HepG2 (cell line): Measurements from ENCODE around the gene PCGF2. TPM values are rescaled to one million over a fixed set of nuclear protein-coding genes. Genes with fewer than 3 reads are reported as not detected.

ENCODE experiments used
- ATAC-seq: fragments of 200-7000 bp; cut with Tn5 transposase; 3 replicates; pipeline ENCODE4 v1.9.1; 2020; ENCODE audit warnings: mild to moderate bottlenecking, moderate library complexity
- BruUV-seq: library from RNA; stranded (reverse); fragments of 400-500 nt; replicated peaks from 2 replicates; lab custom pipeline; 2021; lab: Mats Ljungman, UMichigan
- CTCF ChIA-PET: fragments of 300-600 bp; formaldehyde crosslinking; extraction: SDS; loops from one replicate; lab custom pipeline; 2021; ENCODE audit warnings: low total read pairs, inconsistent platforms, low intra/inter-chr PET ratio; lab: Yijun Ruan, JAX
- POLR2A ChIA-PET: fragments of 350-600 bp; sonication (Branson Sonifier 250); formaldehyde crosslinking; loops from one replicate; lab custom pipeline; 2020; ENCODE audit warnings: antibody characterized with exemption, inconsistent platforms; lab: Yijun Ruan, JAX
- DNase-seq: peaks from one replicate; pipeline ENCODE4 v3.0.0-alpha.2; 2015; ENCODE audit warnings: low spot score
- FAIRE-seq: peaks from 3 replicates; lab custom pipeline; 2011; peaks lifted over from hg19 to GRCh38; lab: Jason Lieb, UNC
- H2AFZ ChIP-seq: one replicate; pipeline ENCODE4 v1.6.1; 2011; ENCODE audit warnings: low read length, inconsistent platforms
- H3K27ac ChIP-seq: fragments of 300-600 bp; 3 replicates; pipeline ENCODE4 v1.8.0; 2011; ENCODE audit warnings: mixed run types, mild to moderate bottlenecking, mixed read lengths, low read length, inconsistent platforms; ENCODE audit not compliant: insufficient read depth; ENCODE audit errors: extremely low read length
- H3K27me3 ChIP-seq, 2 experiments: fragments of 200-600 bp in 1 of 2; 2 replicates in 1 of 2; 3 replicates in 1 of 2; pipeline versions ENCODE4 v1.6.0 to v1.8.0; 2011; ENCODE audit warnings: low read length in 2 of 2, mild to moderate bottlenecking in 2 of 2, moderate library complexity in 2 of 2, inconsistent platforms in 1 of 2; ENCODE audit not compliant: insufficient read depth in 2 of 2, control insufficient read depth in 1 of 2
- H3K36me3 ChIP-seq, 2 experiments: fragments of 200-600 bp in 1 of 2; replicated peaks in 1 of 2; 2 replicates in 1 of 2; 3 replicates in 1 of 2; pipeline versions ENCODE4 v1.5.1 to v1.8.0; 2011; ENCODE audit warnings: low read length in 2 of 2, inconsistent platforms in 1 of 2; ENCODE audit not compliant: insufficient read depth in 2 of 2, control insufficient read depth in 1 of 2
- H3K4me1 ChIP-seq: 2 replicates; pipeline ENCODE4 v1.5.1; 2012; ENCODE audit warnings: low read length, inconsistent platforms; ENCODE audit not compliant: insufficient read depth
- H3K4me2 ChIP-seq: 2 replicates; pipeline ENCODE4 v1.6.0; 2011; ENCODE audit warnings: low read depth, low read length, inconsistent platforms
- H3K4me3 ChIP-seq, 3 experiments: fragments of 200-600 bp in 1 of 3; sonication (generic), shearing (Covaris generic) in 1 of 3; replicated peaks in 1 of 3; 2 replicates each; pipeline ENCODE4 v1.5.1; 2011 to 2016; ENCODE audit warnings: low read length in 3 of 3, inconsistent platforms in 2 of 3, low read depth in 2 of 3, mild to moderate bottlenecking in 2 of 3, control low read depth in 1 of 3, mixed read lengths in 1 of 3; ENCODE audit not compliant: insufficient read depth in 1 of 3
- H3K79me2 ChIP-seq: one replicate; pipeline ENCODE4 v1.6.1; 2011; ENCODE audit warnings: low read length, inconsistent platforms; ENCODE audit not compliant: insufficient read depth
- H3K9ac ChIP-seq: 2 replicates; pipeline ENCODE4 v1.6.0; 2011; ENCODE audit warnings: mild to moderate bottlenecking, low read depth, low read length, inconsistent platforms; ENCODE audit not compliant: insufficient read depth
- H3K9me3 ChIP-seq: 2 replicates; pipeline ENCODE4 v1.5.1; 2012; ENCODE audit warnings: mild to moderate bottlenecking, low read length
- H4K20me1 ChIP-seq: 2 replicates; pipeline ENCODE4 v1.6.0; 2011; ENCODE audit warnings: inconsistent platforms, mild to moderate bottlenecking, low read length, moderate library complexity; ENCODE audit not compliant: insufficient read depth
- AGO2 ChIP-seq: fragments of 200-400 bp; formaldehyde crosslinking; optimal IDR thresholded peaks from 2 replicates; pipeline ENCODE3; 2017; ENCODE audit warnings: mild to moderate bottlenecking, low read depth, low read length, moderate library complexity
- HNRNPK ChIP-seq: fragments of 200-400 bp; formaldehyde crosslinking; IDR thresholded peaks from 2 replicates; pipeline ENCODE4 v1.6.1; 2018; ENCODE audit warnings: low read length, low read depth, moderate library complexity, mild to moderate bottlenecking; ENCODE audit not compliant: poor library complexity, severe bottlenecking
- HNRNPLL ChIP-seq: fragments of 200-400 bp; formaldehyde crosslinking; IDR thresholded peaks from 2 replicates; pipeline ENCODE4 v1.6.1; 2017; ENCODE audit warnings: mild to moderate bottlenecking, low read depth, low read length; ENCODE audit not compliant: poor library complexity, severe bottlenecking
- POLR2A ChIP-seq, 2 experiments: IDR thresholded peaks; 2 replicates each; pipeline ENCODE4 v1.6.1; 2011; ENCODE audit warnings: low read depth in 2 of 2, low read length in 2 of 2, mild to moderate bottlenecking in 1 of 2, moderate library complexity in 1 of 2; ENCODE audit not compliant: insufficient read depth in 1 of 2
- POLR2G ChIP-seq: fragments of 200-400 bp; formaldehyde crosslinking; IDR thresholded peaks from 2 replicates; pipeline ENCODE4 v1.6.1; 2018; ENCODE audit warnings: mild to moderate bottlenecking, low read depth, low read length, moderate library complexity
- RBFOX2 ChIP-seq: fragments of 200-400 bp; formaldehyde crosslinking; IDR thresholded peaks from 2 replicates; pipeline ENCODE4 v1.6.1; 2017; ENCODE audit warnings: low read depth, mild to moderate bottlenecking, low read length
- RBM22 ChIP-seq: fragments of 200-400 bp; formaldehyde crosslinking; optimal IDR thresholded peaks from 2 replicates; pipeline ENCODE3; 2017; ENCODE audit warnings: mild to moderate bottlenecking, low read length, moderate library complexity
- ZNF441 ChIP-seq: sonication (generic); formaldehyde crosslinking; IDR thresholded peaks from 2 replicates; pipeline ENCODE4 v1.7.0; 2021; ENCODE audit warnings: missing genetic modification reagents, borderline replicate concordance
- WGBS: methylation state at CpG from one replicate; pipeline ENCODE4 v1.1.6; 2017; ENCODE audit warnings: low lambda C conversion rate; 5-methylcytosine and 5-hydroxymethylcytosine counted together
- in situ Hi-C: cut with HindIII; loops from 2 replicates; pipeline ENCODE4 v1.10.0; 2017; ENCODE audit warnings: low pct_unique_long_range_greater_than_20kb; ENCODE audit not compliant: extremely low pct_ligation_motif_present
- intact Hi-C: fragments of 100-400 bp; cut with micrococcal nuclease; formaldehyde crosslinking; loops from one replicate; pipeline ENCODE4 v1.10.0; 2022; ENCODE audit not compliant: unreplicated experiment
- polyA plus RNA-seq, 8 experiments: library from polyadenylated mRNA; depleted of rRNA in 3 of 8; stranded (reverse) in 7 of 8; unstranded in 1 of 8; fragments of >200 nt; fragmentation: Illumina TruSeq in 4 of 8; extraction: Trizol in 4 of 8; gene quantifications; 2 replicates each; pipeline versions ENCODE4 v1.2.1 to v1.2.3, GENCODE V29; 2011 to 2016; ENCODE audit warnings: low read depth in 4 of 8, missing spikeins in 1 of 8, mixed read lengths in 1 of 8; ENCODE audit not compliant: insufficient read depth in 1 of 8
- total RNA-seq, 5 experiments: library from RNA; depleted of rRNA; stranded (reverse); fragments of >200 nt; fragmentation: Illumina TruSeq; extraction: Trizol; gene quantifications; 2 replicates each; pipeline ENCODE4 v1.2.3, GENCODE V29; 2016; ENCODE audit warnings: low read depth in 1 of 5
- TF ChIP-seq, protein P1 (sequence below): sonication (generic); formaldehyde crosslinking; IDR thresholded peaks from 2 replicates; pipeline ENCODE4 v1.4.0; 2020; ENCODE audit warnings: low read depth, missing genetic modification reagents

Gene PCGF2
- total and polyA plus RNA-seq, 2 of the 13 experiments (the other 11 are each of a cell fraction or from before 2014, with no cell fraction given), result 11.6 to 29.4 TPM

DNA sequence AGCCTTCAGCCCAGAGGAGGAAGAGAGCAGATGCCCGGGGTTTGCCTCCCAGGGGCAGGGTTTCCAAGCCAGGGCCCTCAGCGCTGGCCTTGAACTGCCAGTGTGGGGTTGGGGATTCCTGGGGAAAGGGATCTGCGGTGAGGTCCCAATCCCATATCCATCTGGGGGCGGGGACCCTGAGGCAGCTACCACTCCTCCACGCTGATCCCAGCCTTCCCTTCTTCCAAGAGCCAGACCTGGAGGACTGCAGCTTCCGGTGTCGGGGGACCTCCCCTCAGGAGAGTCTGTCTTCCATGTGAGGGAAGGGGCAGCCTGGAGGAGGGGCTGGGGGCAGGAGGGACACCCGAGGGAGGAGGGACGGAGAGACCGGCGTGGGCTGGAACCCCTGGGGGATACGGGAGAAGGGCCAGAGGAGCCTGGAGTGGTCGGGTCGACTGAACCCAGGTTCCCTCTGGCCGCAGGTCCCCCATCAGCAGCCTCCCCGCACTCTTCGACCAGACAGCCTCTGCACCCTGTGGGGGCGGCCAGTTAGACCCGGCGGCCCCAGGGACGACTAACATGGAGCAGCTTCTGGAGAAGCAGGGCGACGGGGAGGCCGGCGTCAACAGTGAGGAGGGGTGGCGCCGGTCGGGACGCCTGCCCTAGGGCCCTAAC, 28.7 kb downstream of the PCGF2 start:
- Histone ChIP-seq H3K27ac (peak overlapping the region; percentile 5), H2AFZ (no peak overlapping the region), H3K79me2 (no peaks in the 10 kb centered on the region), H3K36me3 (peaks cover 42 to 72% of the 10 kb centered on the region in 2 experiments), H3K4me3 (no peak overlapping the region), H4K20me1 (no peaks in the 10 kb centered on the region), H3K9ac (peak overlapping the region; percentile 32; the same call in 1 of the 2 replicates), H3K9me3 (no peaks in the 10 kb centered on the region), H3K4me2 (no peak overlapping the region), H3K27me3 (no peaks in the 10 kb centered on the region), H3K4me1 (peaks cover 30% of the 10 kb centered on the region)
- no peak; the same call in 2 of the 3 replicates for ATAC-seq
- no peak for DNase-seq
- CTCF ChIA-PET, result no interaction called here
- TF ChIP-seq, protein P1, sequence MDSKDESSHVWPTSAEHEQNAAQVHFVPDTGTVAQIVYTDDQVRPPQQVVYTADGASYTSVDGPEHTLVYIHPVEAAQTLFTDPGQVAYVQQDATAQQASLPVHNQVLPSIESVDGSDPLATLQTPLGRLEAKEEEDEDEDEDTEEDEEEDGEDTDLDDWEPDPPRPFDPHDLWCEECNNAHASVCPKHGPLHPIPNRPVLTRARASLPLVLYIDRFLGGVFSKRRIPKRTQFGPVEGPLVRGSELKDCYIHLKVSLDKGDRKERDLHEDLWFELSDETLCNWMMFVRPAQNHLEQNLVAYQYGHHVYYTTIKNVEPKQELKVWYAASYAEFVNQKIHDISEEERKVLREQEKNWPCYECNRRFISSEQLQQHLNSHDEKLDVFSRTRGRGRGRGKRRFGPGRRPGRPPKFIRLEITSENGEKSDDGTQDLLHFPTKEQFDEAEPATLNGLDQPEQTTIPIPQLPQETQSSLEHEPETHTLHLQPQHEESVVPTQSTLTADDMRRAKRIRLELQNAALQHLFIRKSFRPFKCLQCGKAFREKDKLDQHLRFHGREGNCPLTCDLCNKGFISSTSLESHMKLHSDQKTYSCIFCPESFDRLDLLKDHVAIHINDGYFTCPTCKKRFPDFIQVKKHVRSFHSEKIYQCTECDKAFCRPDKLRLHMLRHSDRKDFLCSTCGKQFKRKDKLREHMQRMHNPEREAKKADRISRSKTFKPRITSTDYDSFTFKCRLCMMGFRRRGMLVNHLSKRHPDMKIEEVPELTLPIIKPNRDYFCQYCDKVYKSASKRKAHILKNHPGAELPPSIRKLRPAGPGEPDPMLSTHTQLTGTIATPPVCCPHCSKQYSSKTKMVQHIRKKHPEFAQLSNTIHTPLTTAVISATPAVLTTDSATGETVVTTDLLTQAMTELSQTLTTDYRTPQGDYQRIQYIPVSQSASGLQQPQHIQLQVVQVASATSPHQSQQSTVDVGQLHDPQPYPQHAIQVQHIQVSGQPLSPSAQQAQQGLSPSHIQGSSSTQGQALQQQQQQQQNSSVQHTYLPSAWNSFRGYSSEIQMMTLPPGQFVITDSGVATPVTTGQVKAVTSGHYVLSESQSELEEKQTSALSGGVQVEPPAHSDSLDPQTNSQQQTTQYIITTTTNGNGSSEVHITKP, result no peak
- TF ChIP-seq RBFOX2 (peak; percentile 70), HNRNPLL (peak; percentile 24), ZNF441 (no peak), POLR2G (peak; percentile 9; the same call in 1 of the 2 replicates), POLR2A (IDR thresholded peaks at IDR 0.05; ENCODE audit: insufficient read depth in 1 of 2, low read depth in 2 of 2, low read length in 2 of 2) (peak in 1 of 2 experiments; percentile 2; a peak in 1 of 4 replicates), RBM22 (peak; percentile 85), AGO2 (peak; percentile 97), HNRNPK (peak; percentile 7)
- WGBS, result 96% methylated on average over 29 of the region's 29 CpGs
- FAIRE-seq, result no peak
- POLR2A ChIA-PET, result interaction anchor here (0.6 to 7.0 kb wide), 9 partner anchors 9 to 174 kb away, joined by 3 to 92 read pairs (median 6); partner anchors contain the start of gene MLLT6
- no TSS peak for BruUV-seq
- in situ Hi-C loops (no loop called here), intact Hi-C loops (no loop called here)
